ENCODE results near the gene TRIM17. TPM values are rescaled to one million over a fixed set of nuclear protein-coding genes. Genes with fewer than 3 reads are reported as not detected.
A peak's percentile ranks its signal among the peaks of the same experiment; 100 is the strongest.

TRIM17 gene
- total and polyA plus RNA-seq, 9 of the 15 experiments (the other 6 are each of a cell fraction or from before 2014, with no cell fraction given) = not detected

GRCh38 chr1:228454238-228454637 is 37.6 kb upstream of the TRIM17 start:
- BruUV-seq (replicated peaks) = no TSS peak
- ATAC-seq (no peak), FAIRE-seq (no peak), DNase-seq (ENCODE audit: extremely low read depth in 1 of 4, low spot score in 3 of 4) (peak in 1 of 4 experiments; percentile 43)
- POLR2A ChIA-PET = interaction anchor here (1.5 to 6.4 kb wide), 2 partner anchors 34 to 58 kb away, joined by 4 to 64 read pairs; partner anchors contain the start of gene RNF187
- in situ Hi-C loops (cut with MboI) = loop anchor here (10.0 kb wide), 1 partner anchor 109 kb away; no protein-coding TSS in a partner anchor
- peaks cover 15% of the 10 kb centered on the region for H3K9me1 ChIP-seq (ENCODE audit: control insufficient read depth, insufficient read depth, low read length)
- no peak overlapping the region for H3K4me3 ChIP-seq
- peaks cover 44% of the 10 kb centered on the region for H3K79me2 ChIP-seq (ENCODE audit: control insufficient read depth, insufficient read depth, low read length)
- H3K9me3 ChIP-seq (replicated peaks; ENCODE audit: control insufficient read depth, insufficient read depth, low read depth, low read length) = no peaks in the 10 kb centered on the region
- H3K9ac ChIP-seq (ENCODE audit: insufficient read depth in 1 of 2, low read depth in 2 of 2, low read length in 2 of 2) = no peak overlapping the region; a peak in 1 of 4 replicates
- peaks cover 32 to 38% of the 10 kb centered on the region in 2 experiments for H3K4me1 ChIP-seq (replicated peaks in 1 of 2; ENCODE audit: control insufficient read depth in 2 of 2, insufficient read depth in 2 of 2, low read length in 2 of 2)
- H4K20me1 ChIP-seq (replicated peaks; ENCODE audit: control insufficient read depth, insufficient read depth, low read length) = no peaks in the 10 kb centered on the region; the same call in 1 of the 2 replicates
- H3K4me2 ChIP-seq (ENCODE audit: insufficient read depth, low read length) = no peak overlapping the region
- H3K27ac ChIP-seq (ENCODE audit: extremely low read depth, low read depth, low read length) = no peak overlapping the region
- H2AFZ ChIP-seq (ENCODE audit: low read depth, low read length) = no peak overlapping the region
- H3K27me3 ChIP-seq (ENCODE audit: control insufficient read depth in 2 of 2, insufficient read depth in 2 of 2, low read length in 2 of 2) = no peaks in the 10 kb centered on the region
- H3K36me3 ChIP-seq (ENCODE audit: control insufficient read depth, insufficient read depth, low read length) = peaks cover 26% of the 10 kb centered on the region
- intact Hi-C loops (cut with micrococcal nuclease) = loop anchor here (5.0 kb wide), 1 partner anchor 102 kb away; no protein-coding TSS in a partner anchor
- 18% methylated on average over 1 of the region's 1 CpG for WGBS (ENCODE audit: insufficient coverage, low coverage, missing lambda C conversion rate)
- CTCF ChIA-PET (ENCODE audit: low intra/inter-chr PET ratio) = no interaction called here
- TF ChIP-seq GTF2B (IDR thresholded peaks at IDR 0.05; ENCODE audit: extremely low read depth, insufficient read length) = no peak
- no peak for TF ChIP-seq ZNF644 (tag; IDR thresholded peaks at IDR 0.05; ENCODE audit: low read depth)
- TF ChIP-seq NFXL1 (CRISPR knock-in tag; IDR thresholded peaks at IDR 0.05) = 0 out of 2 replicates have a peak, but pooled peaks have one; percentile 44
- TF ChIP-seq KDM1A (IDR thresholded peaks at IDR 0.05) = peak; percentile 73 to 82
- no peak for TF ChIP-seq ZNF224 (CRISPR knock-in tag; IDR thresholded peaks at IDR 0.05)
- TF ChIP-seq CC2D1A (IDR thresholded peaks at IDR 0.05) = no peak
- TF ChIP-seq PML (IDR thresholded peaks at IDR 0.05; ENCODE audit: low read length) = no peak
- no peak for TF ChIP-seq ZBED1 (IDR thresholded peaks at IDR 0.05)
- no peak for TF ChIP-seq BHLHE40 (IDR thresholded peaks at IDR 0.05; ENCODE audit: low read length)
- TF ChIP-seq SFPQ (IDR thresholded peaks at IDR 0.05; ENCODE audit: low read depth, low read length) = no peak
- peak in 1 of 2 experiments; percentile 76; a peak in 1 of 4 replicates for TF ChIP-seq RCOR1 (IDR thresholded peaks at IDR 0.05; ENCODE audit: borderline replicate concordance in 1 of 2, low read depth in 2 of 2, low read length in 2 of 2)
- peak; percentile 56 for TF ChIP-seq ZNF146 (CRISPR knock-in tag; IDR thresholded peaks at IDR 0.05; ENCODE audit: unreplicated experiment)
- no peak for TF ChIP-seq FOXP1 (CRISPR knock-in tag; IDR thresholded peaks at IDR 0.05)
- no peak for TF ChIP-seq ZBTB26 (CRISPR knock-in tag; IDR thresholded peaks at IDR 0.05)
- no peak for TF ChIP-seq ZNF184 (CRISPR knock-in tag; IDR thresholded peaks at IDR 0.05)
- no peak for TF ChIP-seq PTTG1 (tag; IDR thresholded peaks at IDR 0.05; ENCODE audit: low read depth)
- TF ChIP-seq SRSF7 (optimal IDR thresholded peaks at IDR 0.05; ENCODE audit: low read depth, low read length) = no peak
- no peak for TF ChIP-seq HOXB6 (CRISPR knock-in tag; IDR thresholded peaks at IDR 0.05; ENCODE audit: borderline replicate concordance)
- TF ChIP-seq ELK1 (CRISPR knock-in tag; IDR thresholded peaks at IDR 0.05) = no peak
- no peak for TF ChIP-seq ZNF766 (CRISPR knock-in tag; conservative IDR thresholded peaks at IDR 0.05)

Data from K562 (cell line).